Astrocyte of the spinal cord (primary cell): ENCODE results near the gene ASCL5.

Source experiments
- DNase-seq: peaks from one replicate; pipeline ENCODE4 v3.0.0; 2011; ENCODE audit warnings: low read depth, low spot score
- H3K4me3 ChIP-seq: 2 replicates; pipeline ENCODE4 v1.5.1; 2011; ENCODE audit warnings: low read depth, mild to moderate bottlenecking, low read length, moderate library complexity
- CTCF ChIP-seq: IDR thresholded peaks from 2 replicates; pipeline ENCODE4 v1.5.1; 2012; ENCODE audit warnings: low read depth, mild to moderate bottlenecking, low read length, inconsistent platforms
- in situ Hi-C: cut with HindIII; loops from 2 replicates; pipeline ENCODE4 v1.10.0; 2017; ENCODE audit warnings: low sequenced_read_pairs

ASCL5 gene

DNA sequence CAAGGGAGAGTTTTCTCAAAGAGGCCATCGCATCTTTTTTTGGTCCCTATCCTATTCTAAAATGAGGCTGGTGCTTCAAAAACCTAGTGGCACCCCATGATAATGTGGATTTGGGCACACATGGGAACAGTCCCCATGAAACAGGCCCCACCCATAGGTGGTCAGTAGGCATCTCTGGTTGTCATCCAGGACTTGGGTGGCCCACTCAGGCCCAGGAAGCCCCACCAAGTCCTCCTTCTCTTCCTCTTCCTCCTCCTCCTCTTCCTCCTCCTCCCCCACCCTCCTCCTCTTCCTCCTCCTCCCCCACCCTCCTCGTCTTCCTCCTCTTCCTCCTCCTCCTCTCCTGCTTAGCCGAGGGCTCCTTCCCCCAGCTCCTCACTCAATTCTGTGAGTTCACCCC, 15.3 kb downstream of the ASCL5 start:
- H3K4me3 ChIP-seq: no peak overlapping the region
- no peak for TF ChIP-seq CTCF
- in situ Hi-C loops: no loop called here
- DNase-seq: no peak

DNA sequence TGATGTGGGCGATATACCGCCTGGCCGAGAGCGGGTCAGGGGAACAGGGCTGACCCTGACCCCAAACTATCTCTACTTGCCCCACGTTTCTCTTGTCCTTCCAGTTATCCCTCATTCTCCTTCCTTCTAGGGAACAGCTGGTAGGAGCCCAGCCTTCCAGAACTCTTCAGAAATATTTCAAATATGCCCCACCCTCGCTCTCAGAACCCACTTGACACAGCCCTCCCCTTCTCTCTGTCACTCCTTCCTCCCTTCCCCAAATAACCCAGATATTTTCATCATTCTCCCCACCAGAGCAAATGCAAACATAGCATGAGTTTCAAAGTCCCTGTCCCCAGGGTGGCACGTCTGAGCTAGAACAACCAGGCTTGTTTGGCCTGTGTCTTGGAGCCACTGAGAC, 15.8 kb downstream of the ASCL5 start:
- DNase-seq: no peak
- in situ Hi-C loops: no loop called here
- TF ChIP-seq CTCF: no peak
- no peak overlapping the region for H3K4me3 ChIP-seq

- no peak for DNase-seq
- no peak for TF ChIP-seq CTCF
- H3K4me3 ChIP-seq: no peak overlapping the region
- in situ Hi-C loops: no loop called here
These were observed 16.4 kb downstream of the ASCL5 start for GRCh38 chr1:201110616-201111015.

DNA sequence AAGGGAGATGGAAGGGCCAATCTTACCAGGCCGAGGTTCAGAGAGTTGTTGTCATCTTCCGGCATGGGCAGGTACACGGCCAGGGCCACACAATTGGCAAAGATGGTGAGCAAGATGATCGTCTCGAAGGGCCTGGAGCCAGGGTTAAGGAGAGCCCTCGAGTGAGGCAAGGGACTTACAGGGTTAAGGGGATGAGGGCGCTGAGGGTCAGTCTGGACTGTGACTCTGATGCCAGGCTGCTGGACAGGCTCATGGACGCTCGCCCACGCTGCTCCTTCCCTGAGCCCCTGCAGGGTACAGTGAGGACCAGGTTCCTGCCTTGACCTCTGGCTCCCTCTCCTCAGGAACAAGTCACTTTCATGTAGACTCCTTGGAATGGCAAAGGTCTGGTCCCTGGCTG, 16.8 kb downstream of the ASCL5 start:
- in situ Hi-C loops: no loop called here
- DNase-seq: no peak
- TF ChIP-seq CTCF: no peak
- H3K4me3 ChIP-seq: no peak overlapping the region

DNA sequence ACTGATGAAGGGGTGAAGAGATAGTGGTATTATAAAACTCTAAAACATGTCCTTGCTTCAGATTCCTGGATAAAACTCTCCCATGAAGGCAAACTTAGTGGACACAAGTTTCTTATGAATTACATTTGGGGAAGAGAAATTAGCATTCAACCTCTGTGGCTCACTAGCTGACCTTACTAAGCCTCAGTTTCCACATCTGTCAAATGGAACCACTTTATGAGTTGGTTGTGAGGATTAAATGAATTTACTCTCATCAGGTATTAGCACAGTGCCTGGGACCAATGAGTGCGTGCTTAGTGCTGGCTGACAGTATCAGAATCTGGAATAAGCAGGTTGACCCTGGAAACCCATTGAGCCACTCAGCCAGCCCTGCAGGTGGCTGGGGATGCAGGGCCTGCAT, 17.3 kb downstream of the ASCL5 start:
- no peak for TF ChIP-seq CTCF
- no peak for DNase-seq
- H3K4me3 ChIP-seq: no peak overlapping the region
- in situ Hi-C loops: no loop called here

DNA sequence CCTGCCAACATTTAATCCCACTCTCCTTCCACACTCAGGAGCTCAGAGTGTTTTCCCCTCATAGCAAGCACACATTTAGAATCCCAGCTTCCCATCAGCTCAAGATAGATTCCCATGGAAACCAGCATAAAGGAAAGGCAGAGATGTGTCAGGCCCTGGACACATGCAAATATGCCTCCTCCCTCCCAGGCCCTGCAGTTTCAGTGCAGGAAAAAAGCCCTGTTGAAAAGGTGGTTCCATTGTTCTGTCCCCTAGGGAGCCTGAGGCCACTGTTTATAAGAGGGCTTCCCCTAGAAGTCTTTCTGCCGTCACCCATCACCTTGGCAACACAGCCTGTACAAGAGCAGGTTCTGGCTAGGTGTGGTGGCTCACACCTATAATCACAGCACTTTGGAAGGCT, 18.4 kb downstream of the ASCL5 start:
- no peak for TF ChIP-seq CTCF
- in situ Hi-C loops: no loop called here
- DNase-seq: no peak
- H3K4me3 ChIP-seq: no peak overlapping the region

DNA sequence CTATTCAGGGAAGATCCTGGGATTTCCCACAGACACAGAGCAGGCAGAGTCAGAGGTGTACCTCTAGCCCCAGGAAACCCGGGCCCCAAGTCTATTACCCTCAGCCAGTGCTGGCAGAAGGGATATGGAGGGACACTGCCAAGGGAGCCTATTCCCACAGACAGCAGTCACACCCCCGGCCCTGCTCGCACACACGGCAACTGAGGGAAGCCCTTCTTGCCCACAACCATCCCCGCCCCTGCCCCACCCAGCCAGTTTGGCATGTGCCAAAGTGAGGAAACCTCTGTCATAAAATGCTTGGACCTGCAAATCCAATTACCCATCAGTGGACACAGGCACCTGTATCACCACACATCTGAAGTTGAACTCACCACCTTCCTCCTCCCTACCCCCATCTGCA, 21.3 kb downstream of the ASCL5 start:
- no peak for TF ChIP-seq CTCF
- in situ Hi-C loops: no loop called here
- no peak for DNase-seq
- H3K4me3 ChIP-seq: no peak overlapping the region
